ENCODE measurements around the gene HOXD11.

DNA sequence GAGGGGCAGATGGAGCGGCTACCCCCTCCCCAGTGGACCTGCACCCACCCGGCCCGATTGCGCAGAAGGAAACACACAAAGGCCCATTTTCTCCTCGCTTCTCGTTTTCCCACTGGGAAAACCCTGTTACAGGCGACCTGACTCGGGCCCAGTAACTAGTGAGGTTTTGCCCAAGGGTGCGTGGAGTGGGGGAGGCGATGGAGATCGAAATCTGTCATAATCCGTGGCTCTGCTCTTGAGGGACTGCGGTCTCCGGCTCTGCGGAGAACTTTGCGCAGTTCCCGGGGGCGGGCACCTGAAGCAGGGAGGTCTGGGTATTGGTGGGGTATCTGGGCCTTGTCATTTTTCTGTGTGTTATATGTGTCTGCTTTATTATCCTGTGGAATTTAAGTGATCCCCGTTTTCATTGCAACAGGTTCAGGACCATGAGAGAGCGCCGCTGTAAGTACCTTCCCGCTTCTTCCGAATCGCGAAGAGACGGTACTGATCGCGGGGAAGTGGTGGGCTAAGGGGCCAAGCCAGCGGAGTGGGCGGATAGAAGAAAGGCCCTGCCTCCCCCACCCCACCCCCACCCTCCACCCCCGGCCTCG, 40.2 kb downstream of the HOXD11 start:
- TF ChIP-seq EZH2phosphoT487 (IDR thresholded peaks at IDR 0.05; ENCODE audit: low read depth): no peak
- no peak for TF ChIP-seq CTCF (IDR thresholded peaks at IDR 0.05; ENCODE audit: low read depth, low read length)
